UCSD-AML1 (cell line): ENCODE data around the gene KANSL1.

Experiments
- DNase-seq: peaks from one replicate; lab custom pipeline; 2025; ENCODE audit not compliant: unreplicated experiment; lab: John Stamatoyannopoulos, UW

The KANSL1 gene

GRCh38 chr17:46170639-46171429 is 22.4 kb downstream of the KANSL1 start:
- no peak for DNase-seq

GRCh38 chr17:46169913-46170638 is 23.2 kb downstream of the KANSL1 start:
- no peak for DNase-seq

GRCh38 chr17:46167826-46168569 is 25.2 kb downstream of the KANSL1 start:
- no peak for DNase-seq

- DNase-seq = no peak
Observed at GRCh38 chr17:46167267-46167666, 26.0 kb downstream of the KANSL1 start.

- DNase-seq = no peak
Observed at GRCh38 chr17:46166692-46167249, 26.5 kb downstream of the KANSL1 start.

- no peak for DNase-seq
Observed at GRCh38 chr17:46163929-46164594, 29.2 kb downstream of the KANSL1 start.

GRCh38 chr17:46163316-46163715 is 29.9 kb downstream of the KANSL1 start:
- no peak for DNase-seq

GRCh38 chr17:46162866-46163265 is 30.4 kb downstream of the KANSL1 start:
- DNase-seq = no peak

- DNase-seq = no peak
Observed at GRCh38 chr17:46160169-46160568, 33.1 kb downstream of the KANSL1 start.

- no peak for DNase-seq
Observed at GRCh38 chr17:46159686-46160085, 33.5 kb downstream of the KANSL1 start.

GRCh38 chr17:46158323-46159296 is 34.6 kb downstream of the KANSL1 start:
- DNase-seq = no peak

GRCh38 chr17:46157443-46158062 is 35.7 kb downstream of the KANSL1 start:
- DNase-seq = no peak

GRCh38 chr17:46154151-46154816 is 38.9 kb downstream of the KANSL1 start:
- peak; percentile 24 for DNase-seq

GRCh38 chr17:46152423-46152822 is 40.8 kb downstream of the KANSL1 start:
- no peak for DNase-seq

- no peak for DNase-seq
Observed at GRCh38 chr17:46151762-46152161, 41.5 kb downstream of the KANSL1 start.

- no peak for DNase-seq
Observed at GRCh38 chr17:46150216-46150963, 42.8 kb downstream of the KANSL1 start.

- DNase-seq = no peak
Observed at GRCh38 chr17:46148247-46148646, 45.0 kb downstream of the KANSL1 start.

GRCh38 chr17:46147296-46147695 is 45.9 kb downstream of the KANSL1 start:
- DNase-seq = no peak
